Bone marrow (tissue), 2 donors: ENCODE data around the gene NOP53.

Source experiments
- DNase-seq, 2 donors: peaks; one replicate each; lab custom pipeline; 2025; lab: John Stamatoyannopoulos, UW

Gene NOP53

GRCh38 chr19:47805313-47805712 lies 60.0 kb downstream of the NOP53 start:
- no peak for DNase-seq

GRCh38 chr19:47806435-47806834 lies 61.1 kb downstream of the NOP53 start:
- DNase-seq: no peak
